ENCODE data around the gene ROR1.

ROR1 gene

GRCh38 chr1:63773815-63774616, at the start of gene ROR1:
TSS of gene ROR1 (plus strand) at chr1:63774017.
- peak; percentile 38 to 49 for DNase-seq (ENCODE audit: low read depth in 2 of 2)

- no peak for DNase-seq (ENCODE audit: low read depth in 2 of 2)
These were observed 49.4 kb upstream of the ROR1 start for GRCh38 chr1:63724375-63724899.

GRCh38 chr1:63728611-63729226, 45.1 kb upstream of the ROR1 start:
- DNase-seq (ENCODE audit: low read depth in 2 of 2) = no peak

GRCh38 chr1:63729227-63729620, 44.6 kb upstream of the ROR1 start:
- no peak for DNase-seq (ENCODE audit: low read depth in 2 of 2)

GRCh38 chr1:63730211-63730610, 43.6 kb upstream of the ROR1 start:
- no peak for DNase-seq (ENCODE audit: low read depth in 2 of 2)

GRCh38 chr1:63731117-63732043, 42.4 kb upstream of the ROR1 start:
- no peak for DNase-seq (ENCODE audit: low read depth in 2 of 2)

- no peak for DNase-seq (ENCODE audit: low read depth in 2 of 2)
These were observed 41.2 kb upstream of the ROR1 start for GRCh38 chr1:63732666-63733065.

- DNase-seq (ENCODE audit: low read depth in 2 of 2) = no peak
These were observed 35.0 kb upstream of the ROR1 start for GRCh38 chr1:63738772-63739171.

GRCh38 chr1:63739452-63739851, 34.4 kb upstream of the ROR1 start:
- no peak for DNase-seq (ENCODE audit: low read depth in 2 of 2)

- no peak for DNase-seq (ENCODE audit: low read depth in 2 of 2)
These were observed 33.4 kb upstream of the ROR1 start for GRCh38 chr1:63740432-63740831.

GRCh38 chr1:63742526-63742925, 31.3 kb upstream of the ROR1 start:
- DNase-seq (ENCODE audit: low read depth in 2 of 2) = no peak

GRCh38 chr1:63743781-63744180, 30.0 kb upstream of the ROR1 start:
- DNase-seq (ENCODE audit: low read depth in 2 of 2) = no peak

- no peak for DNase-seq (ENCODE audit: low read depth in 2 of 2)
These were observed 27.5 kb upstream of the ROR1 start for GRCh38 chr1:63746129-63746864.

GRCh38 chr1:63747445-63747844, 26.4 kb upstream of the ROR1 start:
- no peak for DNase-seq (ENCODE audit: low read depth in 2 of 2)

- DNase-seq (ENCODE audit: low read depth in 2 of 2) = no peak
These were observed 25.7 kb upstream of the ROR1 start for GRCh38 chr1:63748046-63748580.

- DNase-seq (ENCODE audit: low read depth in 2 of 2) = no peak
These were observed 25.2 kb upstream of the ROR1 start for GRCh38 chr1:63748641-63749040.

- no peak for DNase-seq (ENCODE audit: low read depth in 2 of 2)
These were observed 23.1 kb upstream of the ROR1 start for GRCh38 chr1:63750721-63751120.

- no peak for DNase-seq (ENCODE audit: low read depth in 2 of 2)
These were observed 21.6 kb upstream of the ROR1 start for GRCh38 chr1:63752176-63752575.

- no peak for DNase-seq (ENCODE audit: low read depth in 2 of 2)
These were observed 20.2 kb upstream of the ROR1 start for GRCh38 chr1:63753591-63753990.

GRCh38 chr1:63756839-63757238, 17.0 kb upstream of the ROR1 start:
- no peak for DNase-seq (ENCODE audit: low read depth in 2 of 2)

GRCh38 chr1:63757334-63757733, 16.5 kb upstream of the ROR1 start:
- DNase-seq (ENCODE audit: low read depth in 2 of 2) = no peak
